CD4-positive, alpha-beta memory T cell (primary cell): ENCODE measurements around the gene PLSCR2. TPM values are rescaled to one million over a fixed set of nuclear protein-coding genes. Genes with fewer than 3 reads are reported as not detected.
A peak's percentile ranks its signal among the peaks of the same experiment; 100 is the strongest.

ENCODE experiments used
- CTCF ChIA-PET: fragments of 350-600 bp; sonication (Branson Sonifier 250); formaldehyde crosslinking; loops from one replicate; lab custom pipeline; 2021; ENCODE audit warnings: inconsistent platforms; ENCODE audit not compliant: partially characterized antibody; lab: Charles Lee
- POLR2A ChIA-PET: fragments of 350-600 bp; sonication (Branson Sonifier 250); formaldehyde crosslinking; loops from one replicate; lab custom pipeline; 2021; ENCODE audit not compliant: partially characterized antibody; lab: Charles Lee
- DNase-seq, 5 donors: peaks; one replicate each; pipeline versions ENCODE4 v3.0.0 to v3.0.0-alpha.2; 2020 to 2022; ENCODE audit warnings: mixed read lengths in 1 of 5
- H3K27ac ChIP-seq: one replicate; pipeline ENCODE4 v1.7.0; 2013; ENCODE audit warnings: low read depth, low read length
- H3K27me3 ChIP-seq: 2 replicates; pipeline ENCODE4 v1.7.0; 2013; ENCODE audit warnings: mild to moderate bottlenecking, low read length, moderate library complexity; ENCODE audit not compliant: insufficient read depth
- H3K36me3 ChIP-seq: 2 replicates; pipeline ENCODE4 v1.7.0; 2013; ENCODE audit warnings: mild to moderate bottlenecking, low read length, moderate library complexity; ENCODE audit not compliant: insufficient read depth
- H3K4me1 ChIP-seq: 2 replicates; pipeline ENCODE4 v1.7.0; 2013; ENCODE audit warnings: mild to moderate bottlenecking, low read length, moderate library complexity; ENCODE audit not compliant: insufficient read depth
- H3K4me3 ChIP-seq, 2 donors: one replicate each; pipeline ENCODE4 v1.7.0; 2013; ENCODE audit warnings: low read length in 2 of 2, mild to moderate bottlenecking in 1 of 2
- H3K9me3 ChIP-seq, 2 donors: one replicate each; pipeline ENCODE4 v1.7.0; 2013; ENCODE audit warnings: low read length in 2 of 2, control low read depth in 1 of 2; ENCODE audit not compliant: control insufficient read depth in 1 of 2
- H3K27ac Mint-ChIP-seq, 7 donors: one replicate each; pipeline ENCODE4 v1.8.0; 2020 to 2021; ENCODE audit warnings: mixed read lengths in 7 of 7, mild to moderate bottlenecking in 6 of 7, inconsistent platforms in 3 of 7, moderate library complexity in 3 of 7
- H3K27me3 Mint-ChIP-seq, 2 donors: one replicate each; pipeline ENCODE4 v1.8.0; 2020 to 2021; ENCODE audit warnings: mixed read lengths in 2 of 2
- H3K36me3 Mint-ChIP-seq, 2 donors: one replicate each; pipeline ENCODE4 v1.8.0; 2020 to 2021; ENCODE audit warnings: mixed read lengths in 2 of 2, inconsistent platforms in 1 of 2, mild to moderate bottlenecking in 1 of 2
- H3K4me1 Mint-ChIP-seq, 4 donors: one replicate each; pipeline ENCODE4 v1.8.0; 2020 to 2021; ENCODE audit warnings: mixed read lengths in 4 of 4, mild to moderate bottlenecking in 1 of 4
- H3K4me3 Mint-ChIP-seq, 8 donors: one replicate each; pipeline ENCODE4 v1.8.0; 2020 to 2021; ENCODE audit warnings: mixed read lengths in 8 of 8, mild to moderate bottlenecking in 7 of 8, moderate library complexity in 6 of 8, inconsistent platforms in 3 of 8
- H3K9me3 Mint-ChIP-seq, 8 donors: one replicate each; pipeline ENCODE4 v1.8.0; 2020 to 2021; ENCODE audit warnings: mixed read lengths in 8 of 8, mild to moderate bottlenecking in 5 of 8, inconsistent platforms in 3 of 8, moderate library complexity in 1 of 8
- intact Hi-C: fragments of 100-400 bp; cut with micrococcal nuclease; formaldehyde crosslinking; loops from one replicate; pipeline ENCODE4 v1.15.1; 2023
- polyA plus RNA-seq, 2 donors: library from polyadenylated mRNA; unstranded; fragments of 300-500 nt; fragmentation: Illumina TruSeq; gene quantifications; one replicate each; pipeline ENCODE4 v1.2.3, GENCODE V29; 2021
- total RNA-seq, 2 experiments: library from RNA; stranded (reverse); gene quantifications; one replicate each; pipeline ENCODE4 v1.2.3, GENCODE V29; 2021

Gene PLSCR2, protein sequence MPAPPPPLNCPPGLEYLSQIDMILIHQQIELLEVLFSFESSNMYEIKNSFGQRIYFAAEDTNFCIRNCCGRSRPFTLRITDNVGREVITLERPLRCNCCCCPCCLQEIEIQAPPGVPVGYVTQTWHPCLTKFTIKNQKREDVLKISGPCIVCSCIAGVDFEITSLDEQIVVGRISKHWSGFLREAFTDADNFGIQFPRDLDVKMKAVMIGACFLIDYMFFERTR
- total RNA-seq (under 1 TPM; 0.72 to 0.76 TPM), polyA plus RNA-seq (under 1 TPM in 1 of 2 donors, not detected in 1; 0.20 TPM)

DNA sequence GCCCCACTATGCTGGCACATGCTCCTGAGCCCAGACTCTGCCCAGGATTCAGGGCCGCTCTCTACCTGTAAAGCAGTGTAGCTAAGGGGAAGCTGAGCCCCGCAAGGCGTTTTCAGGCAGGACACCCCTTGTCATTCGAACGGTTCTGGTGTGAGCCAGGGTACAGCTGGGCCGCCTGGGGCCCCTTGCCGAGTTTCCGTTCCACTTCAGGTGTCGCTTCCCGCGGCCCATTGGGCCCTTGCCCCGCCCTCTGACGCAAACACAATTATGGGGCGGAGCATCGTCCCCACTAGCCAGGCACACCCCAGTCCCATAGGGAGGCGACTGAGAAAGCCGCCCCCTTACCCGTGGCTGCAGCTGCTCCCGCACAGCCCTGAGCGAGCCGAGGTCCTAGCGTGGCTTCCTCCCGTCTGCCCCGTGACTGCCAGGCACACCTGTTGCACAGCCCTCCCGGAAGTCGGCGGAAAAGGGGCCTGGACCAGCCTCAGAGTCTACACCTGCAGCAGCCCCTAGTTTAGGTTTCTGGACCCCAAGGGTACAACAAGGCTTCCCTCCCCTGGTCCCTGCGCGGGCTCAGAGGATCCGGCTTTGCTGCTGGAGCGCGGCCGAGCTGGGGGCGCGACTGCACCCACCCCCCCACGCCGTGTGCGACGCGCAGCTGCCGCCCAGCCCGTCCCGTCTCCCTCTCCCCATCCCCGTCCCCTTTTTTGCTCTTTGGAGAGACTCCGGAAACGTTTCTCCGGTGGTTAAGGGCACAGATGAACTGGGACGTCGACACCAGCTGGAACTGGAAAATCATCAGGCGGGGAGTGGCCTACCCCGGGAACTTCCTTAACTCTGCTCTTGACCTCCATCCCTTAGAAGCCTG, at the start of gene PLSCR2:
PLSCR2 (minus strand) TSS at position 412 of the 868 bp plus-strand sequence. CDS start 9,657 bp downstream, outside the sequence.
- no peaks in the 10 kb centered on the region for H3K36me3 ChIP-seq
- H3K4me1 Mint-ChIP-seq, result peaks cover 0 to 14% (median 6%) of the 10 kb centered on the region in 4 donors
- no peaks in the 10 kb centered on the region for H3K9me3 ChIP-seq
- intact Hi-C loops, result loop anchor here (2.0 kb wide), 1 partner anchor 75 kb away; the partner anchor contains the start of gene PLSCR1
- no peaks in the 10 kb centered on the region for H3K9me3 Mint-ChIP-seq
- peak within 1 kb of the TSS; percentile 82 to 86 (median 84) for H3K4me3 Mint-ChIP-seq
- H3K4me3 ChIP-seq, result peak within 1 kb of the TSS; percentile 60 to 75
- H3K27me3 Mint-ChIP-seq, result peaks cover 0 to 4% of the 10 kb centered on the region in 2 donors
- ChIA-PET CTCF (interaction anchor here (0.9 kb wide), 1 partner anchor 74 kb away, joined by 3 read pairs; no protein-coding TSS in a partner anchor), POLR2A (interaction anchor here (0.7 to 1.5 kb wide), 6 partner anchors 28 to 75 kb away, joined by 3 to 4 read pairs (median 3); partner anchors contain the start of gene PLSCR1)
- peaks cover 13% of the 10 kb centered on the region for H3K4me1 ChIP-seq
- H3K27ac ChIP-seq, result peak within 1 kb of the TSS; percentile 33
- peak; percentile 70 to 76 (median 71) for DNase-seq
- no peaks in the 10 kb centered on the region for H3K36me3 Mint-ChIP-seq
- no peaks in the 10 kb centered on the region for H3K27me3 ChIP-seq
- H3K27ac Mint-ChIP-seq, result peak within 1 kb of the TSS; percentile 54 to 85 (median 76)

DNA sequence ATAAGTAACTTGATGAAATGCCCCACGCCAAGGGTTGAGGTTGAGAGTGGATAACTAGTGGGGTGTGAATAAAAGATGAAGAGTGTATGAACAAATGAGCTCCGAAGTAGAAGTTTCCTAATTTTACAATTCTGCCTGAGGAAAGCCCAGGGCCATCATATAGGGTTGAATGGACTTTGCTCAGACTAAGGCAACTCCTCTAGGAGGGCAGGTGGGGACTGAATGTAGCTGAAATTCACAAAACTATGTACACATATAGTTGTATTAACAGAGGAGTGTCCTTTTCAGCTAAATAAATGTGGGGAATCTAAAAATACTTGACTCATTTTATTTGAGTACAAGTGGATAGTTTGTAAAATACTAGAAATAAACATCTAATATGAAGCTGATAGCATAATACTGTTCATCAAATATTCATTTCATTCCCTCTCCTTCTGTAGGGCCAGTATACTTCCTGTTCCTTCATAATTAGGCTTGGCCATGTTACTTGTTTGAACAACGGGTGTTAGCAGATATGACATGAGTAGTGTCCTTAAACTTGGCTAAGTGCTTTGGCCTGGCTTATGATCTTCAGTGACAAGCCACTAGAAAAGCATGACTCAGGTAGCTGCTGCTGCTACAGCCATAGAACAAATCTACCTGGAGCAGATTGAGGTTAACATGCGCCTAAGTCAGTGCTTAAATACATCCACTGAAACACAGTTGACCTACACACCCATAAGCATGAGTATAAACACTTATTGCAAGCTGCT, 48.5 kb upstream of the PLSCR2 start:
- H3K27ac Mint-ChIP-seq, result no peak overlapping the region
- no peaks in the 10 kb centered on the region for H3K9me3 Mint-ChIP-seq
- intact Hi-C loops, result no loop called here
- no peaks in the 10 kb centered on the region for H3K27me3 Mint-ChIP-seq
- no peak for DNase-seq
- no peaks in the 10 kb centered on the region for H3K27me3 ChIP-seq
- no peak overlapping the region for H3K4me3 Mint-ChIP-seq
- no peaks in the 10 kb centered on the region for H3K9me3 ChIP-seq
- ChIA-PET POLR2A (no interaction called here), CTCF (no interaction called here)
- peaks cover 20 to 47% of the 10 kb centered on the region in 2 donors for H3K36me3 Mint-ChIP-seq
- no peak overlapping the region for H3K27ac ChIP-seq
- no peaks in the 10 kb centered on the region for H3K36me3 ChIP-seq
- H3K4me3 ChIP-seq, result no peak overlapping the region
- peaks cover 0 to 14% (median 8%) of the 10 kb centered on the region in 4 donors for H3K4me1 Mint-ChIP-seq
- no peaks in the 10 kb centered on the region for H3K4me1 ChIP-seq

- CTCF ChIA-PET, result no interaction called here
- peaks cover 9 to 36% of the 10 kb centered on the region in 2 donors for H3K36me3 Mint-ChIP-seq
- H3K27me3 Mint-ChIP-seq, result no peaks in the 10 kb centered on the region
- Histone ChIP-seq H3K27ac (no peak overlapping the region), H3K36me3 (no peaks in the 10 kb centered on the region), H3K4me1 (no peaks in the 10 kb centered on the region), H3K9me3 (no peaks in the 10 kb centered on the region), H3K27me3 (no peaks in the 10 kb centered on the region), H3K4me3 (no peak overlapping the region)
- H3K4me1 Mint-ChIP-seq, result peaks cover 0 to 14% (median 10%) of the 10 kb centered on the region in 4 donors
- no peak overlapping the region for H3K4me3 Mint-ChIP-seq
- H3K27ac Mint-ChIP-seq, result peak overlapping the region in 3 of 7 donors; percentile 33 to 59 (median 40)
- POLR2A ChIA-PET, result no interaction called here
- DNase-seq, result no peak
- no peaks in the 10 kb centered on the region for H3K9me3 Mint-ChIP-seq
- intact Hi-C loops, result no loop called here
Observed at GRCh38 chr3:146513386-146514051, 44.2 kb upstream of the PLSCR2 start.

DNA sequence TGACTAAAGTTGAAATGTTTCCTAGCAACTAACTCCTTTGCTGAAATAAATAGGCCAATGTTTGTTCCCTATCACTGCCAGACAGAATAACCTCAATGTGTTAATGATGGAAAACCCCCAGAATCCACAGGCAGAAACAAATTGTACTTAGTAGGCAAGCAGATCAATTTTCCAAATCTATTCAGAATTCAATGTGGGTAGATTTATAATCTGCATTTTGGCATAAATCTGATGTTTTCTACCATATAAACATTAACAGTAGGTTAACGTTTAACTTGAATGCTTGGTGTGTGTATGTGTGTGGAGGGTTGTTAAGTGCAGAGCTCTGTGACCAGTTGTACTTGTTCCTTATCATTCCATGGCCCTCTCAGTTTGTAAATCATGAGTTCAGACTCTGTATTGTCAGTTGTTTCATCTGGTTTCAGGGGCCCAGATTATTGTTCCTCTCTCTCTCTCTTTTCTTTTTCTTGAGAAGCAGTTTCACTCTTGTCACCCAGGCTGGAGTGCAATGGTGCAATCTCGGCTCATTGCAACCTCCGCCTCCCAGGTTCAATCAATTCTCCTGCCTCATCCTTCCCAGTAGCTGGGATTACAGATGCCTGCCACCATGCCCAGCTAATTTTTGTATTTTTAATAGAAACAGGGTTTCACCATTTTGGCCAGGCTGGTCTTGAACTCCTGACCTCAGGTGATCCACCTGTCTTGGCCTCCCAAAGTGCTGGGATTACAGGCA, 42.2 kb upstream of the PLSCR2 start:
- Histone ChIP-seq H3K36me3 (no peaks in the 10 kb centered on the region), H3K27ac (no peak overlapping the region), H3K9me3 (no peaks in the 10 kb centered on the region), H3K27me3 (no peaks in the 10 kb centered on the region), H3K4me1 (no peaks in the 10 kb centered on the region), H3K4me3 (no peak overlapping the region)
- POLR2A ChIA-PET, result no interaction called here
- no peak overlapping the region for H3K4me3 Mint-ChIP-seq
- DNase-seq, result no peak
- CTCF ChIA-PET, result no interaction called here
- peaks cover 0 to 1% (median 0%) of the 10 kb centered on the region in 8 donors for H3K9me3 Mint-ChIP-seq
- H3K4me1 Mint-ChIP-seq, result peaks cover 0 to 14% (median 10%) of the 10 kb centered on the region in 4 donors
- no peaks in the 10 kb centered on the region for H3K27me3 Mint-ChIP-seq
- peaks cover 8 to 40% of the 10 kb centered on the region in 2 donors for H3K36me3 Mint-ChIP-seq
- H3K27ac Mint-ChIP-seq, result no peak overlapping the region
- intact Hi-C loops, result no loop called here

GRCh38 chr3:146507331-146508120, 38.2 kb upstream of the PLSCR2 start:
- CTCF ChIA-PET, result no interaction called here
- peaks cover 0 to 1% (median 0%) of the 10 kb centered on the region in 8 donors for H3K9me3 Mint-ChIP-seq
- DNase-seq, result no peak
- peaks cover 0 to 16% of the 10 kb centered on the region in 2 donors for H3K36me3 Mint-ChIP-seq
- intact Hi-C loops, result no loop called here
- no peak overlapping the region for H3K27ac Mint-ChIP-seq
- H3K9me3 ChIP-seq, result no peaks in the 10 kb centered on the region
- no peaks in the 10 kb centered on the region for H3K4me1 ChIP-seq
- no peaks in the 10 kb centered on the region for H3K27me3 Mint-ChIP-seq
- POLR2A ChIA-PET, result no interaction called here
- peaks cover 0 to 6% (median 0%) of the 10 kb centered on the region in 4 donors for H3K4me1 Mint-ChIP-seq
- H3K4me3 ChIP-seq, result no peak overlapping the region
- no peak overlapping the region for H3K4me3 Mint-ChIP-seq
- H3K36me3 ChIP-seq, result no peaks in the 10 kb centered on the region
- no peaks in the 10 kb centered on the region for H3K27me3 ChIP-seq
- no peak overlapping the region for H3K27ac ChIP-seq

DNA sequence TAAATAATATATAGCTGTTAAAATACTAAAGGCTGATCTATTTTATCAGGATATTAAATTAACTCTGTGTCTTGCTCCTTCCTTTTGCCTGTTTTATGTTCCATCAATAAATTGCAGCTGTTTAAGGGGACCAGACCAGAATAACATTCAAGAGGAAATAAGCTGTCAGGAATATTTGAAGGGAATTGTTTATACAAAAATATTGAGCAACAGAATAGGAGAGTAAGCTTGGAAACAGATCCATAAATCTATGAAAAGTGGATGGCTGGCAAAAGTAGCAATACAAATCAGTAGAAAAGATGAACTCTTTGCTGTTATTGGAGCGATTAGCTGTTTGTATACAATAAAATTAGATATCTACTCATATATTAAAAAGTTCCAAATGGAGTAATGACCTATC, 36.2 kb upstream of the PLSCR2 start:
- H3K27me3 ChIP-seq, result no peaks in the 10 kb centered on the region
- no peaks in the 10 kb centered on the region for H3K36me3 ChIP-seq
- no peak overlapping the region for H3K27ac Mint-ChIP-seq
- no peak overlapping the region for H3K4me3 Mint-ChIP-seq
- peaks cover 0 to 3% (median 0%) of the 10 kb centered on the region in 4 donors for H3K4me1 Mint-ChIP-seq
- H3K27ac ChIP-seq, result no peak overlapping the region
- DNase-seq, result no peak
- H3K9me3 Mint-ChIP-seq, result peaks cover 0 to 1% (median 0%) of the 10 kb centered on the region in 8 donors
- intact Hi-C loops, result no loop called here
- ChIA-PET CTCF (no interaction called here), POLR2A (no interaction called here)
- no peaks in the 10 kb centered on the region for H3K9me3 ChIP-seq
- H3K4me3 ChIP-seq, result no peak overlapping the region
- peaks cover 0 to 4% of the 10 kb centered on the region in 2 donors for H3K36me3 Mint-ChIP-seq
- H3K4me1 ChIP-seq, result no peaks in the 10 kb centered on the region
- no peaks in the 10 kb centered on the region for H3K27me3 Mint-ChIP-seq
